Measurements from ENCODE around the gene CLNS1A.

The CLNS1A gene

DNA sequence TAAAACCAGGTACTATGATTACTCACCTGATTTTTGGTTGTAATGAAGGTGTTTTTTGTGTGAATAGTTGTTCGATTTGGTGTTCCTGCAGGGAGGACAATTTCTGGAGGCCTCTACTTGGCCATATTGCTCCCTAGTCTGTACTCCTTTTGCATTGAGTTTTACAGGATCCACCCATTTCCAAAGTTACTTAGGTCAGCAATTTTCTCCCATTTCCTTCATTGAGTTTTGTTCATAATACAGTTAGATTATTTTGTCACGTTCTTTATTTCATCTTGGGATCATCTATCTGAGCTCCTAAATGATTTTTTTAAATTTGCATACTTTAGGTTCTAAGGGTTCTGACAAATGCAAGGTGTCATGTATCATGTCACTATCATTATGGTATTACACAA is 67.9 kb downstream of the CLNS1A start:
- no peak overlapping the region for H3K9ac ChIP-seq (ENCODE audit: low read length)
- no peak overlapping the region for H3K4me3 ChIP-seq (ENCODE audit: low read length)
- no peak overlapping the region for H3K27ac ChIP-seq (ENCODE audit: low read depth, low read length)
- no peaks in the 10 kb centered on the region for H3K4me1 ChIP-seq (ENCODE audit: control insufficient read depth, insufficient read depth, low read length)
- H3K27me3 ChIP-seq (ENCODE audit: control insufficient read depth, insufficient read depth, low read length) = no peaks in the 10 kb centered on the region
- H3K36me3 ChIP-seq (ENCODE audit: control insufficient read depth, insufficient read depth, low read length) = no peaks in the 10 kb centered on the region

DNA sequence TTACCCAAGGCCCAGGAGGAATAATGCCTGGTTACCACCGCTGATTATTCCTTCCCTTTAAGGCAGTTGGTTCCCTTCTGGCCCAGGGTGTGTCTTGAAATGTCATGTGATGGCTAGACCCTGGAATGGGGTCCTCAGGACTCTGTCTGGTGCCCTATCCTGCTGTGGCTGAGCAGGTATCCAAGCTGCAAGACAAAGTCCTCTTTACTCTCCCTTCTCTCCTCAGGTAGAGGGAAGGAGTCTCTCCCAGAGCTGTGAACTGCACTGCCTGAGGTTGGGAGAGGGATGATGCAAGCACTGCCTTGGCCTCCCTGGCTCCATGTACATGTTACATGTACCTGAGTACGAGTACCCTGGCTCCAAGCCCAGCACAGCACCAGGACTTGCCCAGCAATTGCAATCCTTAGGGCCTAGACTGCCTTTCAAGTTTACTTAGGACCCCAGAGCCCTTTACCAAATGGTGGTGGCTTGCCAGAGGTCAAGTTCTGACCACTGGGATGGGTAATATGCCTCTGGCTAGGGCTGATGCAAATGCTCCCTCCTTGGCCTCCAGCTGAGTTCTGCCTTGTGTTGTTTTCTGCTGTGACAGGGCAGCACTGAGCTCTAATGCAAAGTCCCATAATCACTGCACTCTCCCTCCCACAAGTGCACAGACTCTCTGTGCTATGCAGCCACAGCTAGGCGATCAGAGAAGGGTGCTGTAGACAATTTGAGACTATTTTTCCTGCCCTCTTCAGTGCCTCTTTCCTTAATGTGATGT is 68.5 kb downstream of the CLNS1A start:
- Histone ChIP-seq H3K27me3 (ENCODE audit: control insufficient read depth, insufficient read depth, low read length) (no peaks in the 10 kb centered on the region), H3K27ac (ENCODE audit: low read depth, low read length) (no peak overlapping the region), H3K4me3 (ENCODE audit: low read length) (no peak overlapping the region), H3K4me1 (ENCODE audit: control insufficient read depth, insufficient read depth, low read length) (no peaks in the 10 kb centered on the region), H3K9ac (ENCODE audit: low read length) (no peak overlapping the region), H3K36me3 (ENCODE audit: control insufficient read depth, insufficient read depth, low read length) (no peaks in the 10 kb centered on the region)

DNA sequence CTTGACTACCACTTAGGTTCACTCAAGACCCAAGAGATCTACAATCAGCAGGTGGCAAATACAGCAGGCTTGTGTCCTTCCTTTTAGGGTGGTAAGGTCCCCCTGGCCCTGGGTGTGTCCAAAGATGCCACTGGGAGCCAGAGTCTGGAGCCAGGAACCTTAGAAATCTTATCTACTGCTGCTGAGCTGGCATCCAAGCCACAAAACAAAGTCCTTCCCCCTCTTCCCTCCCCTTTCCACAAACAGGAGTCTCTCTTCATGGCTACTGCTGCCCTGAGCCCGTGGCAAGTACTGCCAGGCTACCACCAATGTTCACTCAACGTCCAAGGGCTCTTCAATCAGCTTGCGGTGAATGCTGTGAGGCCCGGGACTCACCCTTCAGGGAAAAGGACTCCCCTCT is 69.3 kb downstream of the CLNS1A start:
- Histone ChIP-seq H3K27ac (ENCODE audit: low read depth, low read length) (no peak overlapping the region), H3K36me3 (ENCODE audit: control insufficient read depth, insufficient read depth, low read length) (no peaks in the 10 kb centered on the region), H3K4me1 (ENCODE audit: control insufficient read depth, insufficient read depth, low read length) (no peaks in the 10 kb centered on the region), H3K27me3 (ENCODE audit: control insufficient read depth, insufficient read depth, low read length) (no peaks in the 10 kb centered on the region), H3K4me3 (ENCODE audit: low read length) (no peak overlapping the region), H3K9ac (ENCODE audit: low read length) (no peak overlapping the region)
